ENCODE data around the gene UPK3A.
"Not testable (repeated sequence)": the region's sequence is repeated elsewhere in the genome, so short reads cannot be mapped to it uniquely, and the experiment has no call there.

UPK3A gene

GRCh38 chr22:45281010-45281409, 3.7 kb upstream of the UPK3A start:
- no peak for DNase-seq (ENCODE audit: low spot score)

DNA sequence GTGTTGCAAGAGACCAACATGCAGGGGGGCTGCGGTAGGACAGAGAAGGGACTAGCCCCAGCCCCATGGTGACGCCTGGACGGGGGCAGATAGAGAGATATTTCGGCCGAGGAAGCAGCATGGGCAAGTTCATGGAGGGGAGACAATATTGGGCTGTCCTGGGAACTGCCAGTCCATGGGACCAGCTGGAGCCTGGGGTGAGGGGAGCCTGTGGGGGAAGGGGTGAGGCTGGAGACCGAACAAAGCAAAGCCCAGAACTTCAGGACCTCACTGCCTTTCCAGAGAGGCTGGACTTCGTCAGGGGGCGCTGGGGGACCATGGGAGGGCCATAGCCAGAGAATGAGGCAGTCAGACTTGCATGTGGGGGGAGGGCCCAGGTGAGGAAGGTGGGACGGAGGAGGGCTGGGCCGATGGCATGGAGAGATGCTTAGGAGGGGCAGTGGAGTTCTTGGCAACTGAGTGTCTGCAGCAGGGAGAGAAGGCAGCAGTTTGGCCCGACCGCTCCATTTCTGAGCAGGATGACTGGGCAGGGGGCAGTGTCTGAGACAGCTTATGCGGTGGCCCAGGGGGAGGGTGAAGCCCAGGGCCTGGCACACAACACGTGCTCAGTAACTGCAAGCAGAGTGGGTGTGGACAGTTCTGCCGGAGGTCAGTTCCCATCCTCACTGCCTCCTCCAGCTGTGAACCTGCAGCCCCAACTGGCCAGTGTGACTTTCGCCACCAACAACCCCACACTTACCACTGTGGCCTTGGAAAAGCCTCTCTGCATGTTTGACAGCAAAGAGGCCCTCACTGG, 712 bp downstream of the UPK3A start:
- DNase-seq (ENCODE audit: low spot score): no peak

- DNase-seq (ENCODE audit: low spot score): no peak
Measured at GRCh38 chr22:45286854-45287551, 2.3 kb downstream of the UPK3A start.

DNA sequence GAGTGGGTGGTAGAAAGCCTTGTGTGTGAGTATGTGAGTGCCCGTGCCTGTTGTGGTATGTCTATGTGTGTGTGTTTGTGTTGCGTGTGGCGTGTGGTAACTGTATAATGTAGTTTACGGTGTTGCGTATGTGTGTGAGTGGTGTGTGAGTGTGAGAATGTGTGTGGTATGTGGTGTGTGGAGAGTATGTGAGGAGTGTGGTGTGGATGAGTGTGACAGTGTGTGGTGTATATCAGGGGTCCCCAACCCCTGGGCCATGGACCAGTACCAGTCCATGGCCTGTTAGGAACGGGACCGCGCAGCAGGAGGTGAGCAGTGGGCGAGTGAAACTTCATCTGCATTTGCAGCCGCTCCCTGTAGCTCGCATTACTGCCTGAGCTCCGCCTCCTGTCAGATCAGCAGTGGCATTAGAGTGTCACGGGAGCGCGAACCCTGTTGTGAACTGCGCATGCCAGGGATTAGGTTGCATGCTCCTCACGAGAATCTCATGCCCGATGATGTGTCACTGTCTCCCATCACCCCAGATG, 5.7 kb downstream of the UPK3A start:
- DNase-seq (ENCODE audit: low spot score): no peak

DNA sequence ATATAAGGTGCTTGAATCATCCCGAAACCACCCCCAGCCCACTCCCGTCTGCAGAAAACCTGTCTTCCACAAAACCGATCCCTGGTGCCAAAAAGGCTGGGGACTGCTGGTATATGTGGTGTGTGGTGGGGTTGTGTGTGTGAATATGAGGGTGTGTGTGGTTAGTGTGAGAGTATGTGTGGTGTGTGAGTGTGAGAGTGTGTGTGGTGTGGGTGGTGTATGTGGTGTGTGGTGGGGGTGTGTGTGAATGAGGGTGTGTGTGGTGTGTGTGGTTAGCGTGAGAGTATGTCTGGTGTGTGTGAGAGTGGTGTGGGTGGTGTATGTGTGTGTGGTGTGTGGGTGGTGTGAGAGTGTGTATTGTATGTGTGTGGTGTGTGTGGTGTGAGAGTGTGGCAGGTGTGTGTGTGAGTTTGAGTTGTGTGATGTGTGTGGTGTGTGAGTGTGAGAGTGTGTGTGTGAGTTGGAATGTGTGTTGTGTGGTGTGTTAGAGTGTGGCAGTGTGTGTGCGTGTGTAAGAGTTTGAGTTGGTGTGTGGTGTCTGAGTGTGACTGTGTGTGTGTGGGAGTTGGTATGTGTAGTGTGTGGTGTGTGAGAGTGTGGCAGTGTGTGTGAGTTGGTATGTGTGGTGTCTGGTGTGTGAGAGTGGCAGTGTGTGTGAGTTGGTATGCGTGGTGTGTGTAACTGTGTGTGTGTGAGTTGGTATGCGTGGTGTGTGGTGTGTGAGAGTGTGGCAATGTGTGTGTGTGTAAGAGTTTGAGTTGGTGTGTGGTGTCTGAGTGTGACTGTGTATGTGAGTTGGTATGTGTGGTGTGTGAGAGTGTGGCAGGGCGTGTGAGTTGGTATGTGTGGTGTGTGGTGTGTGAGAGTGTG, 6.5 kb downstream of the UPK3A start:
- no peak for DNase-seq (ENCODE audit: low spot score)

DNA sequence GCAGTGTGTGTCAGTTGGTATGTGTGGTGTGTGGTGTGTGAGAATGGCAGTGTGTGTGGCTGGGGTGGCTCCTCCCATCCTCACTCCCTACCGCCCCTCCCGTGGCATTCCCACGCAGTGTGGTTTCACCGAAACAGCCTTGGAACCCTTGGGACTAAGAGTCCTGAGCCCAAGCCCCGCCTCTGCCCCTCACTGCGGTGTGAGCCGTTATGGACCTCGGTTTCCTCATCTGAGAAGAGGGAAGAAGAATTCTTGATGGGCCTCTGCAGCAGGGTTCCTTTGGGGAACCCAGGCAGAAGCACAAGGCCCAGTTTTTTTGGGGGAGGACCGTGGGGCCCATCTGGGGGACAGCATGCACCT, 7.2 kb downstream of the UPK3A start:
- no peak for DNase-seq (ENCODE audit: low spot score)

GRCh38 chr22:45292731-45293442, 8.1 kb downstream of the UPK3A start:
- no peak for DNase-seq (ENCODE audit: low spot score)

GRCh38 chr22:45294030-45294429, 9.3 kb downstream of the UPK3A start:
- no peak for DNase-seq (ENCODE audit: low spot score)

- not testable (repeated sequence) for DNase-seq (ENCODE audit: low spot score)
Measured at GRCh38 chr22:45295004-45295403, 10.3 kb downstream of the UPK3A start.

GRCh38 chr22:45295492-45295891, 10.7 kb downstream of the UPK3A start:
- DNase-seq (ENCODE audit: low spot score): no peak

GRCh38 chr22:45296628-45297297, 12.0 kb downstream of the UPK3A start:
- DNase-seq (ENCODE audit: low spot score): peak; percentile 44

- no peak for DNase-seq (ENCODE audit: low spot score)
Measured at GRCh38 chr22:45298934-45299505, 14.3 kb downstream of the UPK3A start.

DNA sequence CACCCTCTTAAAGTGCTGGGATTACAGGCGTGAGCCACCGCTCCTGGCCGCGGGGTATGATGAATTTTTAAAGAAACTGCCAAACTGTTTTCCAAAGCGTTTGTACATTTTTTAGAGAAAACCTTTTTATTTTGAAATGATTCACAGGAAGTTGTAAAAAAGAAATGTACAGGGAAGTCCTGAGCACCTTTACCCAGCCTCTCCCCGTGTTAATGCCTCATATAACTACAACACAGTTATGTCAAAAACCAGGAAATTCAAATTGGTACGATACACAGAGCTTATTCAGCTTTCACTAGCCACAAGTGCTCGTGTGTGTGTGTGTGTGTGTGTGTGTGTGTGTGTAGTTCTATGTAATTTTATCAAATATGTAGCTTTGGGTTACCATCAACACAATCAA, 18.0 kb downstream of the UPK3A start:
- DNase-seq (ENCODE audit: low spot score): no peak

GRCh38 chr22:45303181-45303580, 18.4 kb downstream of the UPK3A start:
- no peak for DNase-seq (ENCODE audit: low spot score)

- DNase-seq (ENCODE audit: low spot score): no peak
Measured at GRCh38 chr22:45304971-45305370, 20.2 kb downstream of the UPK3A start.

- DNase-seq (ENCODE audit: low spot score): no peak
Measured at GRCh38 chr22:45305456-45306075, 20.8 kb downstream of the UPK3A start.

DNA sequence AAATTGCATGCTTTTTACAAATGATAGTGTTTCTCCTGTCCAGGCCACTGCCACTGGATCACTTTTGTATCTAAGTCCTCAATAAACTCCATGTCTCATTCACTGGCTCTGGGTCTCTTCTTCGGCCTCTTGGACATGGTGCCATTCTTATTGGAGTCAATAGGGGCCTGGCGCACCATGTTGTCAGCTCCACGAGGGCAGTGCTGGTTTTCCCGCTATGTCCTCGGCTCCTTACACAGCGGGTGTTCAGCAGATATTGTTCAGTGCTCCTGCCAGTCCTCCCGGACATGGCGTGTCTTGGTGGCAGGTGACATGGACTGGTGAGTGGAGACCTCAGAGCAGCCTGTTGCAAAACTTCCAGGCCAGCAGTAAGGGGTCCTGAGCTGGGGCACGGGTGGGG, 21.4 kb downstream of the UPK3A start:
- DNase-seq (ENCODE audit: low spot score): no peak

DNA sequence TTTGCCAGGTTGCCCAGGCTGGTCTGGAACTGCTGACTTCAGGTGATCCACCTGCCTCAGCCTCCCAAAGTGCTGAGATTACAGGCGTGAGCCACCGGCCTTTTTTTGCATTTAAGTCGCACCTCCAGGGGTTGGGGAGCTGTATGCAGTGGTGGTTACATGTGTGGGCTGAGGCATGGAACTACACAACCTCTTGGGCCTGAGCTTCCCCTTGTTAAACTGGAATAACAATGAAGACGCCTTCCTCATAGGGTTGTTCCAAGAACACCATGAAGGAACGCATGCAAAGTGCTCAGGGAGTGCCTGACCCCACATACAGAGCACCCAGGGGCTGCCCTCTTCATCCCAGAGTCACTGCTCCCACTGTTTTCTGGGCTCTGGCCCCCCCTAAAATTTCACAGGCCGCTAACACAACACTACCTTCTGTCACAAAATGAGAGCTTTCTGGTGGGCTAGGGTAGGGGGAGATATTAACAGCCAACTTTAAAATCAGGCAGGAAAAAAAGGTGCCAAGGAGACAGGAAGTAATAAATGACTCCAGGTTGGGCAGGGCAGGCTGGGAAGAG, 23.7 kb downstream of the UPK3A start:
- DNase-seq (ENCODE audit: low spot score): no peak

DNA sequence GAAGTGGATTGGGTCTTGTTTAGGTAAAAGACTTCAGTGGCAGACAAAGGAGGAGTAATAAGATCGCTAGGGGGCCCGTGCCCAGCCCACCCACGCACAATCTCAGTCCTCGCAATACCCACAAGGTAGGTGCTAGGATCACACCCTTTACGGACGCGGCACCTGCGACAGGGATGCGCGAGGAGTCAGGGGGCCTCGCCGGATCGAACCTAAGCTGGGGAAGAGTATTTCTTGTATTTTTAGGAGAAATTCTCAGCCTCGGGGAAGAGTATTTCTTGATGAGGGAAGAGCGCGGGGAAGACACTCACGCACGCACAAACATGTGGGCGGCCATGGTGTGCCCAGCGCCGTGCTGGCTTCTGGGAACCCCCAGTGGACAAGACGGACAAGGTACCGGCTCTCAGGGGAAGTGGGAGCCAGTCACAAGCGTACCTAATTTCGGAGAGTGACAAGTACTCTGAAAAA, 24.2 kb downstream of the UPK3A start:
- DNase-seq (ENCODE audit: low spot score): peak; percentile 46

Measured in germinal center (tissue), 1 donor.